GM23248 (cell line): ENCODE measurements around the gene CDNF. TPM values are rescaled to one million over a fixed set of nuclear protein-coding genes. Genes with fewer than 3 reads are reported as not detected.

ENCODE experiments used
- DNase-seq: peaks from one replicate; pipeline ENCODE4 v3.0.0-alpha.2; 2015
- H2AFZ ChIP-seq: fragments of 200-600 bp; sonication (generic); 2 replicates; pipeline ENCODE4 v1.6.1; 2016; ENCODE audit warnings: antibody characterized with exemption
- H3F3A ChIP-seq: fragments of 200-600 bp; sonication (generic); 2 replicates; pipeline ENCODE4 v1.6.1; 2016; ENCODE audit warnings: mild to moderate bottlenecking, antibody characterized with exemption, mixed run types; ENCODE audit not compliant: insufficient read depth
- H3K27ac ChIP-seq: fragments of 200-600 bp; sonication (generic); 2 replicates; pipeline ENCODE4 v1.5.1; 2016; ENCODE audit warnings: mild to moderate bottlenecking
- H3K27me3 ChIP-seq: fragments of 200-600 bp; sonication (generic); replicated peaks from 2 replicates; pipeline ENCODE4 v1.6.1; 2016; ENCODE audit warnings: mild to moderate bottlenecking; ENCODE audit not compliant: insufficient read depth
- H3K36me3 ChIP-seq: fragments of 200-600 bp; sonication (generic); 2 replicates; pipeline ENCODE4 v1.6.1; 2016; ENCODE audit warnings: low read depth, mild to moderate bottlenecking
- H3K4me1 ChIP-seq: fragments of 200-600 bp; sonication (generic); 2 replicates; pipeline ENCODE4 v1.6.1; 2016; ENCODE audit warnings: mild to moderate bottlenecking; ENCODE audit not compliant: insufficient read depth
- H3K4me2 ChIP-seq: fragments of 200-600 bp; sonication (generic); one replicate; pipeline ENCODE4 v1.6.1; 2016; ENCODE audit warnings: mild to moderate bottlenecking; ENCODE audit not compliant: unreplicated experiment
- H3K4me3 ChIP-seq: fragments of 200-600 bp; sonication (generic); 2 replicates; pipeline ENCODE4 v1.5.1; 2016; ENCODE audit warnings: mild to moderate bottlenecking
- H3K79me2 ChIP-seq: fragments of 200-600 bp; sonication (generic); 2 replicates; pipeline ENCODE4 v1.6.1; 2016; ENCODE audit warnings: mild to moderate bottlenecking; ENCODE audit not compliant: insufficient read depth
- H3K9ac ChIP-seq: fragments of 200-600 bp; sonication (generic); 2 replicates; pipeline ENCODE4 v1.6.1; 2016; ENCODE audit warnings: mild to moderate bottlenecking
- H3K9me2 ChIP-seq: fragments of 200-600 bp; sonication (generic); 2 replicates; pipeline ENCODE4 v1.6.1; 2016; ENCODE audit warnings: mixed run types, mild to moderate bottlenecking, moderate library complexity; ENCODE audit not compliant: insufficient read depth
- H3K9me3 ChIP-seq: fragments of 200-600 bp; sonication (generic); one replicate; pipeline ENCODE4 v1.6.1; 2017; ENCODE audit warnings: low read depth
- H4K20me1 ChIP-seq: fragments of 200-600 bp; sonication (generic); 2 replicates; pipeline ENCODE4 v1.6.0; 2016; ENCODE audit not compliant: insufficient read depth
- EZH2 ChIP-seq: fragments of 200-600 bp; sonication (generic); IDR thresholded peaks from 2 replicates; pipeline ENCODE4 v1.6.1; 2018; ENCODE audit warnings: antibody characterized with exemption, mild to moderate bottlenecking; ENCODE audit not compliant: insufficient read depth, poor library complexity, severe bottlenecking
- EZH2phosphoT487 ChIP-seq: fragments of 200-600 bp; sonication (generic); IDR thresholded peaks from 2 replicates; pipeline ENCODE4 v1.6.1; 2018; ENCODE audit warnings: antibody characterized with exemption, moderate library complexity, mild to moderate bottlenecking, low read depth; ENCODE audit not compliant: insufficient read depth
- WGBS, 2 experiments: methylation state at CpG; one replicate each; pipeline ENCODE4 v1.1.6; 2015 to 2017; ENCODE audit warnings: low lambda C conversion rate in 2 of 2, low coverage in 1 of 2; ENCODE audit errors: missing lambda C conversion rate in 2 of 2; 5-methylcytosine and 5-hydroxymethylcytosine counted together
- in situ Hi-C: fragments of 300-500 bp; cut with MboI; formaldehyde crosslinking; loops from 2 replicates; pipeline ENCODE4 v1.15.0; 2020
- polyA plus RNA-seq: library from polyadenylated mRNA; unstranded; fragments of >200 nt; fragmentation: Nextera tagmentation; extraction: Ambion mirVana; gene quantifications from 2 replicates; pipeline ENCODE4 v1.2.1, GENCODE V29; 2016
- total RNA-seq: library from RNA; depleted of rRNA; stranded (reverse); fragments of >200 nt; shearing (Covaris generic); gene quantifications from 2 replicates; pipeline ENCODE4 v1.2.3, GENCODE V29; 2014; rRNA removed

The CDNF gene
- total and polyA plus RNA-seq, 2 experiments from 2014 or later = 0.32 to 1.3 TPM

GRCh38 chr10:14770927-14771326 is 66.9 kb downstream of the CDNF start:
- Histone ChIP-seq H3K27ac (no peak overlapping the region), H3K4me1 (no peaks in the 10 kb centered on the region), H3K36me3 (no peaks in the 10 kb centered on the region), H3F3A (no peaks in the 10 kb centered on the region), H2AFZ (no peak overlapping the region), H3K9me2 (no peaks in the 10 kb centered on the region), H3K4me3 (no peak overlapping the region), H3K9me3 (no peaks in the 10 kb centered on the region), H4K20me1 (no peaks in the 10 kb centered on the region), H3K4me2 (no peak overlapping the region), H3K9ac (no peak overlapping the region), H3K27me3 (peaks cover 33% of the 10 kb centered on the region), H3K79me2 (no peaks in the 10 kb centered on the region)
- TF ChIP-seq EZH2phosphoT487 = no peak
- no peak for TF ChIP-seq EZH2
- WGBS, 2 experiments = 75 to 81% methylated on average over 2 of the region's 2 CpGs
- in situ Hi-C loops = no loop called here
- DNase-seq = no peak

Other genes with a start within 250 kb of the CDNF start
- gene FAM107B, start 63.1 kb downstream of the CDNF start, total RNA-seq = 5.2 and 5.3 TPM in 2 replicates
- gene FAM107B, start 63.1 kb downstream of the CDNF start, polyA plus RNA-seq = 3.4 and 5.2 TPM in 2 replicates
- gene HSPA14, start 269 bp upstream of the CDNF start, total RNA-seq = 14.9 and 15.6 TPM in 2 replicates
- gene HSPA14, start 269 bp upstream of the CDNF start, polyA plus RNA-seq = 18.3 and 21.0 TPM in 2 replicates
- gene MSANTD7, start 269 bp upstream of the CDNF start, total RNA-seq = 13.8 and 15.9 TPM in 2 replicates
- gene MSANTD7, start 269 bp upstream of the CDNF start, polyA plus RNA-seq = 7.2 and 7.4 TPM in 2 replicates
- 14.6 and 21.8 TPM in 2 replicates for gene SUV39H2, start 40.8 kb upstream of the CDNF start, total RNA-seq
- gene SUV39H2, start 40.8 kb upstream of the CDNF start, polyA plus RNA-seq = 8.9 and 9.3 TPM in 2 replicates
- gene DCLRE1C, start 116.1 kb upstream of the CDNF start, total RNA-seq = 7.5 and 8.2 TPM in 2 replicates
- gene DCLRE1C, start 116.1 kb upstream of the CDNF start, polyA plus RNA-seq = 9.8 and 11.3 TPM in 2 replicates
- not detected in 2 replicates for gene MEIG1, start 121.4 kb upstream of the CDNF start, total RNA-seq
- gene MEIG1, start 121.4 kb upstream of the CDNF start, polyA plus RNA-seq = 0.33 and 0.43 TPM in 2 replicates
- not detected in 2 replicates for gene OLAH, start 205.9 kb upstream of the CDNF start, total RNA-seq
- not detected in 2 replicates for gene OLAH, start 205.9 kb upstream of the CDNF start, polyA plus RNA-seq